Ovary (tissue), 9 donors: ENCODE data around the gene PDK4. TPM values are rescaled to one million over a fixed set of nuclear protein-coding genes. Genes with fewer than 3 reads are reported as not detected.
"Not testable (repeated sequence)": the region's sequence is repeated elsewhere in the genome, so short reads cannot be mapped to it uniquely, and the experiment has no call there.

ENCODE experiments used
- DNase-seq, 5 donors: peaks; one replicate each; pipeline ENCODE4 v3.0.0-alpha.2; 2019 to 2020
- H3K27ac ChIP-seq, 2 donors: fragments of 200-600 bp; one replicate each; pipeline versions ENCODE4 v1.5.1 to v1.8.0; 2019 to 2022
- H3K27me3 ChIP-seq: fragments of 200-600 bp; one replicate; pipeline ENCODE4 v1.8.0; 2022
- H3K36me3 ChIP-seq: fragments of 200-600 bp; sonication (generic); one replicate; pipeline ENCODE4 v1.5.1; 2019
- H3K4me1 ChIP-seq: one replicate; pipeline ENCODE4 v1.8.1; 2013; ENCODE audit warnings: mild to moderate bottlenecking, moderate library complexity; ENCODE audit not compliant: insufficient read depth
- H3K4me3 ChIP-seq: fragments of 200-600 bp; sonication (generic); one replicate; pipeline ENCODE4 v1.5.1; 2017
- H3K9me3 ChIP-seq, 2 donors: fragments of 200-600 bp in 1 of 2; sonication (generic) in 1 of 2; one replicate each; pipeline versions ENCODE4 v1.5.1 to v1.8.1; 2013 to 2019; ENCODE audit warnings: mild to moderate bottlenecking in 1 of 2, moderate library complexity in 1 of 2
- EP300 ChIP-seq: sonication (generic); formaldehyde crosslinking; IDR thresholded peaks from one replicate; pipeline ENCODE4 v1.6.1; 2017; ENCODE audit warnings: antibody characterized with exemption
- POLR2A ChIP-seq: fragments of 450-650 bp; IDR thresholded peaks from one replicate; pipeline ENCODE4 v1.6.1; 2017; ENCODE audit warnings: antibody characterized with exemption, mild to moderate bottlenecking, moderate library complexity
- WGBS, 3 donors: extraction: QIAGEN DNeasy Blood & Tissue Kit in 1 of 3; methylation state at CpG; one replicate each; pipeline versions ENCODE4 v1.1.5 to v1.1.7; 2013 to 2017; 5-methylcytosine and 5-hydroxymethylcytosine counted together
- intact Hi-C, 4 donors: fragments of 100-400 bp; cut with DNase I; formaldehyde crosslinking; loops; one replicate each; pipeline versions ENCODE4 v1.11.0 to v1.15.1; 2022 to 2023
- polyA plus RNA-seq, 2 donors: library from polyadenylated mRNA; stranded (reverse); fragments of 200-250 nt in 1 of 2; fragments of 350-450 nt in 1 of 2; fragmentation: Illumina TruSeq in 1 of 2; extraction: RNeasy Lipid Tissue Mini Kit (QIAGEN cat#74804) in 1 of 2; gene quantifications; one replicate each; pipeline ENCODE4 v1.2.3, GENCODE V29; 2013 to 2014
- total RNA-seq, 7 donors: library from RNA; depleted of rRNA in 2 of 7; stranded (reverse); fragments of >200 nt in 2 of 7; fragmentation: NEBNext Ultra II Directional in 3 of 7; extraction: Animal tissue kit (Norgen Biotek cat#: 25700) in 3 of 7; gene quantifications; one replicate each; pipeline versions ENCODE4 v1.1.0 to v1.2.4, GENCODE V29; 2016 to 2023
- TF ChIP-seq, protein P1 (sequence below), 3 donors: fragments of 450-650 bp in 2 of 3; fragments of 200-600 bp in 1 of 3; IDR thresholded peaks; one replicate each; pipeline versions ENCODE4 v1.5.1 to v1.8.0; 2016 to 2022; ENCODE audit warnings: antibody characterized with exemption in 3 of 3, mild to moderate bottlenecking in 1 of 3
- donor health status: DM: no; HTN: no; CAD: no; lungs with moderate emphysema.
- donor health status: DM: no; HTN: no; CAD: no.
- donor health status: Bipolar disorder and iron deficiency.
- donor health status: DM: yes; HTN: yes; CAD: no.
- donor health status: DM: no; HTN: no; CAD: no.
- donor health status: DM: yes; HTN: yes; CAD: no.

PDK4 gene
- total and polyA plus RNA-seq, 9 donors: 45.9 to 718 (median 185) TPM

DNA sequence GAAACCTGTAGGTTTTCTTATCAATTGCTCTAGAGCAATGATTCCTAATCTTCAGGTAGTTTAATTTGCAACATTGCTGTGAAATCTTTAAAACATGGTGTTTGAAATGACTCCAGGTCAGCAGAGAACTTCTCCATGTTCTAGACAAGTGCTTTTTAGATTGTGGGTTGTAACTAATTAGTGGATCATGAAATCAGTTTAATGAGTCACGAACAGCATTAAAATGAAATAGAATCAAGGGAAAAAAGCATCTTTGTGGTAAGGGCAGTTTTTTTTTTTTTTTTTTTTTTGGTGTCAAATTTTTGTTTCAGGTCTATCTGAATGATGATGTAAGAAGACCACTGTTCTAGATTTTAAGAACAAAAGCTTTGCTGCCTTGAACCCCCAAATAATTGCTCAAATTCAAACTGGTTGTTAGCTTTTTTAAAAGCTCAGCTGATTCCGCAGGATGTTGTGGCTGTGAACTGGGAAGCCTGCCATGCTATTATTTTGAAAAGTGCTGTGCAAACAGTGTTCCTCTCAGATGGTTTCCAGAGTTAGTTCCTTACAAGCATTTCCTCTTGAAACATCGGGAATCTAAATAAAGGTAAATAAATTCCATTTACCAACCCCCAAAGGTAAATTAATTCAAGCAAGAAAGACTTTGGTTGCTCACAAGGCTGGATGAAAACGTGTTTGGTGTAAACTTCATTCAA is 13.1 kb upstream of the PDK4 start:
- Histone ChIP-seq H3K4me1 (peaks cover 15% of the 10 kb centered on the region), H3K36me3 (no peaks in the 10 kb centered on the region), H3K27me3 (no peaks in the 10 kb centered on the region), H3K9me3 (no peaks in the 10 kb centered on the region), H3K4me3 (peak overlapping the region; percentile 23), H3K27ac (peak overlapping the region; percentile 18 to 74)
- WGBS, 3 donors: 0 to 2% (median 1%) methylated on average over 4 of the region's 4 CpGs
- DNase-seq: peak in 4 of 5 donors; percentile 43 to 67 (median 50)
- TF ChIP-seq, protein P1, sequence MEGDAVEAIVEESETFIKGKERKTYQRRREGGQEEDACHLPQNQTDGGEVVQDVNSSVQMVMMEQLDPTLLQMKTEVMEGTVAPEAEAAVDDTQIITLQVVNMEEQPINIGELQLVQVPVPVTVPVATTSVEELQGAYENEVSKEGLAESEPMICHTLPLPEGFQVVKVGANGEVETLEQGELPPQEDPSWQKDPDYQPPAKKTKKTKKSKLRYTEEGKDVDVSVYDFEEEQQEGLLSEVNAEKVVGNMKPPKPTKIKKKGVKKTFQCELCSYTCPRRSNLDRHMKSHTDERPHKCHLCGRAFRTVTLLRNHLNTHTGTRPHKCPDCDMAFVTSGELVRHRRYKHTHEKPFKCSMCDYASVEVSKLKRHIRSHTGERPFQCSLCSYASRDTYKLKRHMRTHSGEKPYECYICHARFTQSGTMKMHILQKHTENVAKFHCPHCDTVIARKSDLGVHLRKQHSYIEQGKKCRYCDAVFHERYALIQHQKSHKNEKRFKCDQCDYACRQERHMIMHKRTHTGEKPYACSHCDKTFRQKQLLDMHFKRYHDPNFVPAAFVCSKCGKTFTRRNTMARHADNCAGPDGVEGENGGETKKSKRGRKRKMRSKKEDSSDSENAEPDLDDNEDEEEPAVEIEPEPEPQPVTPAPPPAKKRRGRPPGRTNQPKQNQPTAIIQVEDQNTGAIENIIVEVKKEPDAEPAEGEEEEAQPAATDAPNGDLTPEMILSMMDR (IDR thresholded peaks at IDR 0.05): no peak
- no peak for TF ChIP-seq POLR2A
- no peak for TF ChIP-seq EP300
- intact Hi-C loops: no loop called here

DNA sequence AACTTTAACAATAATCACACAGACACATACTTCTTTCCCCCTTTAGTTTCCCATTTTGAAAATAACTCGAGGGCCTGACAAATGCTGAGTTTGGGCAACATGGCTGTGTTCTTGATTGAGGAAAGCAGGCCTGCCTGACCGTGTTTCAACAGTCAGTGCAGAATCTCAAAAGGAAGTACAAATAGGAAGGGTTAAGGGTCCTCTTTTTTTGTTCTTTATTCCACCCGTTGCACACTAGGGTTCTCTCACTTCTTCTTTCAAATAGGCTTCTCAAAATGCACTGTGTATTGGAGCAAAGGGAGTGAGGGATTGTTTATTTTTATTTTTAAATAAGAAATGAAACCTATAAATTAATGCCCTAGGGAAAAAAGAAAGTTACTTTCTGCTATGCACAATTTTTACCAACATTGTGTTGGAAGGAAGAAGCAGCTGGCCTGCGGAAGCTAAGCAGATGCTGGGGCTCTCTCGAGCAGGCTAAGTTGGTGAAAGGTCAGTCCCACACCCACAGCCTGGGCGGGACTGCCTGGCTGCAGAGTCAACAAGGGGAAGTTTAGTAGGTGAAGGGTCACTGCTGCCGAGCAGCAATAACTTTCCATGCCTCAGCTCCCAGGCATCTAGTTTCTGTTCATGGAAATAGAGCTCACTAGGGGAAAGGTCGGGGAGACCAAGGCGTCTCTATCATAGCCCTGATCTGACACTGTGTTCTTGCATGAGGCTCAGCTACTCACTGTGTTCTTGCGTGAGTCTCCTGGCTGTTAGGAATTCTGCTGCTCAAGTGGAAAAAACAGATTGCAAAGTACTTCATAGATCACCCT is 12.2 kb upstream of the PDK4 start:
- no peaks in the 10 kb centered on the region for H3K36me3 ChIP-seq
- H3K4me1 ChIP-seq: peaks cover 15% of the 10 kb centered on the region
- 0 to 2% (median 0%) methylated on average over 10 of the region's 10 CpGs for WGBS, 3 donors
- peak overlapping the region; percentile 28 to 74 for H3K27ac ChIP-seq
- H3K9me3 ChIP-seq: no peaks in the 10 kb centered on the region
- H3K4me3 ChIP-seq: peak overlapping the region; percentile 15
- peak; percentile 34 for TF ChIP-seq POLR2A
- TF ChIP-seq, protein P1 (IDR thresholded peaks at IDR 0.05): no peak
- peak; percentile 96 for TF ChIP-seq EP300
- peak; percentile 86 to 93 (median 87) for DNase-seq
- intact Hi-C loops: no loop called here
- H3K27me3 ChIP-seq: no peaks in the 10 kb centered on the region

- intact Hi-C loops: no loop called here
- H3K9me3 ChIP-seq: no peaks in the 10 kb centered on the region
- DNase-seq: peak in 3 of 5 donors; percentile 22 to 50 (median 43)
- peaks cover 15% of the 10 kb centered on the region for H3K4me1 ChIP-seq
- TF ChIP-seq, protein P1 (IDR thresholded peaks at IDR 0.05): no peak
- TF ChIP-seq POLR2A (no peak), EP300 (no peak)
- H3K27me3 ChIP-seq: no peaks in the 10 kb centered on the region
- H3K27ac ChIP-seq: peak overlapping the region; percentile 1 to 74
- H3K36me3 ChIP-seq: no peaks in the 10 kb centered on the region
- no peak overlapping the region for H3K4me3 ChIP-seq
- 22 to 38% (median 24%) methylated on average over 3 of the region's 3 CpGs for WGBS, 3 donors
These were observed 11.2 kb upstream of the PDK4 start for GRCh38 chr7:95607561-95607960.

DNA sequence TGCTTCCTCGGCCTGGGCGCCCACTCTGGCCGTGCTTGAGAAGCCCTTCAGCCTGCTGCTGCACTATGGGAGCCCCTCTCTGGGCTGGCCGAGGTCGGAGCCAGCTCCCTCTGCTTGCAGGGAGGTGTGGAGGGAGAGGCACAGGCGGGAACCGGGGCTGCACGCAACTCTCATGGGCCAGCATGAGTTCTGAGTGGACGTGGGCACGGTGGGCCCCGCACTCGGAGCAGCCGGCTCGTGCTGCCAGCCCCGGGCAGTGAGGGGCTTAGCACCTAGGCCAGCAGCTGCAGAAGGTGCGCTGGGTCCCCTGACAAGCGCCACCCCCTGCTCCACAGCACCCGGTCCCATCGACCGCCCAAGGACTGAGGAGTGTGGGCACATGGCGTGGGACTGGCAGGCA is 9.0 kb upstream of the PDK4 start:
- Histone ChIP-seq H3K4me3 (no peak overlapping the region), H3K36me3 (no peaks in the 10 kb centered on the region), H3K9me3 (no peaks in the 10 kb centered on the region), H3K4me1 (peaks cover 12% of the 10 kb centered on the region), H3K27me3 (no peaks in the 10 kb centered on the region), H3K27ac (no peak overlapping the region)
- 95 to 97% (median 96%) methylated on average over 21 of the region's 21 CpGs for WGBS, 3 donors
- intact Hi-C loops: no loop called here
- TF ChIP-seq POLR2A (no peak), EP300 (no peak)
- TF ChIP-seq, protein P1 (IDR thresholded peaks at IDR 0.05): no peak
- DNase-seq: no peak

DNA sequence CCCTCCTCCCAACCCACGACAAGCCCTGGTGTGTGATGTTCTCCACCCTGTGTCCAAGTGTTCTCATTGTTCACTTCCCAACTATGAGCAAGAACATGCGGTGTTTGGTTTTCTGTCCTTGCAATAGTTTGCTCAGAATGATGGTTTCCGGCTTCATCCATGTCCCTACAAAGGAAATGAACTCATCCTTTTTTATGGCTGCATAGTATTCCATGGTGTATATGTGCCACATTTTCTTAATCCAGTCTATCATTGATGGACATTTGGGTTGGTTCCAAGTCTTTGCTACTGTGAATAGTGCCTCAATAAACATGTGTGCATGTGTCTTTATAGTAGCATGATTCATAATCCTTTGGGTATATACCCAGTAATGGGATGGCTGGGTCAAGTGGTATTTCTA is 8.5 kb upstream of the PDK4 start:
- 92 to 95% (median 92%) methylated on average over 3 of the region's 3 CpGs for WGBS, 3 donors

DNA sequence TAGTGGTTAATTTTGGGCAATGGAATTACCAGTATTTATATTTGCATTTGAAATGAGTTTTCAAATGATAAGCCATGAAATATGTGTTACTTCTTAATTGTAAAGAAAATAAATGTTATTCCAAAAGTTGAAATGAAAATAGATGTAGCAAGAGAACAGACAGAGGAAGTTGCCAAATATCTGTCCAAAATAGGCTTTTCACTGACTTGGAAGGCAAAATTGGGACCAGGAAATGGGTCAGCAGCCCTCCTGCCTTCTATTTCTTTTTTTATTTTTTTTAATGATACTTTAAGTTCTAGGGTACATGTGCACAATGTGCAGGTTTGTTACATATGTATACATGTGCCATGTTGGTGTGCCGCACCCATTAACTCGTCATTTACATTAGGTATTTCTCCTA is 8.1 kb upstream of the PDK4 start:
- H3K27me3 ChIP-seq, H3K4me3 ChIP-seq, H3K9me3 ChIP-seq, DNase-seq, H3K36me3 ChIP-seq, H3K27ac ChIP-seq, intact Hi-C loops: not testable (repeated sequence)
- H3K4me1 ChIP-seq: peaks cover 12% of the 10 kb centered on the region
- WGBS, 3 donors: 95% methylated on average over 2 of the region's 2 CpGs

More for the DNA sequence above, 8.5 kb upstream of the PDK4 start:
- peaks cover 12% of the 10 kb centered on the region for H3K4me1 ChIP-seq
- H3K4me3 ChIP-seq, H3K27me3 ChIP-seq, intact Hi-C loops, H3K9me3 ChIP-seq, DNase-seq, H3K27ac ChIP-seq, H3K36me3 ChIP-seq: not testable (repeated sequence)
